Neural cell (in vitro differentiated cells): ENCODE measurements around the gene FCAMR. TPM values are rescaled to one million over a fixed set of nuclear protein-coding genes. Genes with fewer than 3 reads are reported as not detected.

Experiments used
- H2AFZ ChIP-seq: fragments of 200-600, 300-800 bp; sonication (generic), shearing (Covaris generic); 2 replicates; pipeline ENCODE4 v1.6.0; 2014; ENCODE audit warnings: low read depth, mild to moderate bottlenecking, antibody characterized with exemption, low read length, moderate library complexity
- H3F3A ChIP-seq: fragments of 200-600 bp; shearing (Covaris generic); 2 replicates; pipeline ENCODE4 v1.6.1; 2016; ENCODE audit warnings: mild to moderate bottlenecking, moderate library complexity, mixed read lengths, antibody characterized with exemption, low read length; ENCODE audit not compliant: insufficient read depth, poor library complexity, severe bottlenecking
- H3K27ac ChIP-seq: fragments of 200-600, 300-800 bp; sonication (generic), shearing (Covaris generic); 2 replicates; pipeline ENCODE4 v1.5.1; 2014; ENCODE audit warnings: mild to moderate bottlenecking, low read length, moderate library complexity
- H3K27me3 ChIP-seq: fragments of 300-800, 200-600 bp; sonication (generic), shearing (Covaris generic); 2 replicates; pipeline ENCODE4 v1.6.0; 2014; ENCODE audit warnings: mild to moderate bottlenecking, low read depth, low read length, moderate library complexity; ENCODE audit not compliant: insufficient read depth
- H3K36me3 ChIP-seq: fragments of 300-800, 200-600 bp; sonication (generic), shearing (Covaris generic); 2 replicates; pipeline ENCODE4 v1.5.1; 2014; ENCODE audit warnings: mild to moderate bottlenecking, antibody characterized with exemption, low read length, moderate library complexity; ENCODE audit not compliant: insufficient read depth
- H3K4me2 ChIP-seq: fragments of 300-800, 200-600 bp; sonication (generic), shearing (Covaris generic); 2 replicates; pipeline ENCODE4 v1.6.0; 2014; ENCODE audit warnings: mild to moderate bottlenecking, low read length
- H3K4me3 ChIP-seq: fragments of 300-800, 200-600 bp; sonication (generic), shearing (Covaris generic); 2 replicates; pipeline ENCODE4 v1.5.1; 2014; ENCODE audit warnings: mild to moderate bottlenecking, low read length, moderate library complexity
- H3K79me2 ChIP-seq: fragments of 200-600 bp; shearing (Covaris generic); replicated peaks from 2 replicates; pipeline ENCODE4 v1.6.0; 2014; ENCODE audit warnings: mild to moderate bottlenecking, low read length, moderate library complexity; ENCODE audit not compliant: insufficient read depth
- H3K9ac ChIP-seq: fragments of 300-800, 200-600 bp; sonication (generic), shearing (Covaris generic); 2 replicates; pipeline ENCODE4 v1.6.1; 2016; ENCODE audit warnings: mild to moderate bottlenecking, low read length, mixed read lengths
- H3K9me2 ChIP-seq: fragments of 200-600 bp; shearing (Covaris generic); 2 replicates; pipeline ENCODE4 v1.6.1; 2016; ENCODE audit warnings: mild to moderate bottlenecking, low read length, mixed read lengths; ENCODE audit not compliant: insufficient read depth
- H3K9me3 ChIP-seq: fragments of 200-600, 300-800 bp; sonication (generic), shearing (Covaris generic); 2 replicates; pipeline ENCODE4 v1.6.1; 2016; ENCODE audit warnings: mild to moderate bottlenecking, mixed run types, low read length, moderate library complexity, mixed read lengths
- H4K20me1 ChIP-seq: fragments of 200-600 bp; shearing (Covaris generic); 2 replicates; pipeline ENCODE4 v1.6.1; 2016; ENCODE audit warnings: mild to moderate bottlenecking, mixed run types; ENCODE audit not compliant: insufficient read depth
- CTCF ChIP-seq: fragments of 450-650 bp; IDR thresholded peaks from 2 replicates; pipeline ENCODE4 v1.5.1; 2014; ENCODE audit warnings: antibody characterized with exemption, mild to moderate bottlenecking, moderate library complexity; ENCODE audit not compliant: poor library complexity, severe bottlenecking
- EP300 ChIP-seq: fragments of 450-650 bp; conservative IDR thresholded peaks from 2 replicates; pipeline ENCODE4 v1.6.1; 2014; ENCODE audit warnings: antibody characterized with exemption, mild to moderate bottlenecking, moderate library complexity; ENCODE audit not compliant: poor library complexity, severe bottlenecking
- EZH2 ChIP-seq: fragments of 200-600, 300-800 bp; shearing (Covaris generic), sonication (generic); IDR thresholded peaks from 2 replicates; pipeline ENCODE4 v1.6.1; 2014; ENCODE audit warnings: antibody characterized with exemption, low read length, borderline replicate concordance, mild to moderate bottlenecking; ENCODE audit not compliant: insufficient read depth, poor library complexity, severe bottlenecking
- MXI1 ChIP-seq: fragments of 450-650 bp; conservative IDR thresholded peaks from 2 replicates; pipeline ENCODE4 v1.6.1; 2014; ENCODE audit warnings: antibody characterized with exemption, mild to moderate bottlenecking; ENCODE audit not compliant: poor library complexity, severe bottlenecking
- POLR2AphosphoS5 ChIP-seq: IDR thresholded peaks from 2 replicates; pipeline ENCODE4 v1.6.1; 2012
- RAD21 ChIP-seq: fragments of 450-650 bp; conservative IDR thresholded peaks from 2 replicates; pipeline ENCODE4 v1.6.1; 2014; ENCODE audit warnings: antibody characterized with exemption, mild to moderate bottlenecking, moderate library complexity
- REST ChIP-seq: IDR thresholded peaks from 2 replicates; pipeline ENCODE4 v1.6.1; 2012; ENCODE audit warnings: borderline replicate concordance
- SMC3 ChIP-seq: fragments of 450-650 bp; conservative IDR thresholded peaks from 2 replicates; pipeline ENCODE4 v1.6.1; 2014; ENCODE audit warnings: antibody characterized with exemption, mild to moderate bottlenecking, moderate library complexity; ENCODE audit not compliant: poor library complexity
- TAF1 ChIP-seq: IDR thresholded peaks from 2 replicates; pipeline ENCODE4 v1.6.1; 2012; ENCODE audit warnings: low read depth
- polyA plus RNA-seq: library from polyadenylated mRNA; depleted of rRNA; stranded (reverse); fragments of >200 nt; gene quantifications from 2 replicates; pipeline ENCODE4 v1.2.3, GENCODE V29; 2014

Gene FCAMR
- polyA plus RNA-seq, 1 donor from 2014 or later: not detected

GRCh38 chr1:206962272-206962671 lies 8.0 kb downstream of the FCAMR start:
- Histone ChIP-seq H3K4me2 (no peak overlapping the region), H3K9me2 (no peaks in the 10 kb centered on the region), H3K9ac (no peak overlapping the region), H3K9me3 (no peaks in the 10 kb centered on the region), H3K79me2 (no peaks in the 10 kb centered on the region), H3F3A (no peaks in the 10 kb centered on the region), H3K27ac (no peak overlapping the region), H3K27me3 (no peaks in the 10 kb centered on the region), H3K36me3 (no peaks in the 10 kb centered on the region), H3K4me3 (no peak overlapping the region), H2AFZ (no peak overlapping the region), H4K20me1 (no peaks in the 10 kb centered on the region)
- TF ChIP-seq REST (no peak), EZH2 (no peak), EP300 (no peak), CTCF (no peak), MXI1 (no peak), TAF1 (no peak), RAD21 (no peak), SMC3 (no peak), POLR2AphosphoS5 (no peak)

GRCh38 chr1:206961668-206962067 lies 8.6 kb downstream of the FCAMR start:
- Histone ChIP-seq H3K9ac (no peak overlapping the region), H3K9me3 (no peaks in the 10 kb centered on the region), H3K36me3 (no peaks in the 10 kb centered on the region), H3K27ac (no peak overlapping the region), H3K27me3 (no peaks in the 10 kb centered on the region), H2AFZ (no peak overlapping the region), H4K20me1 (no peaks in the 10 kb centered on the region), H3K4me3 (no peak overlapping the region), H3F3A (no peaks in the 10 kb centered on the region), H3K4me2 (no peak overlapping the region), H3K9me2 (no peaks in the 10 kb centered on the region), H3K79me2 (no peaks in the 10 kb centered on the region)
- TF ChIP-seq MXI1 (no peak), TAF1 (no peak), CTCF (no peak), SMC3 (no peak), EZH2 (no peak), REST (no peak), POLR2AphosphoS5 (no peak), RAD21 (no peak), EP300 (no peak)
